Activated CD8-positive, alpha-beta T cell treated with anti-CD3 and anti-CD28 coated beads for 36 hours (primary cell): ENCODE measurements around the gene POU2F2. TPM values are rescaled to one million over a fixed set of nuclear protein-coding genes. Genes with fewer than 3 reads are reported as not detected.

Source experiments
- ATAC-seq: fragments of 200-7000 bp; cut with Tn5 transposase; one replicate; pipeline ENCODE4 v1.10.0; 2021; ENCODE audit warnings: mild to moderate bottlenecking, moderate library complexity
- CTCF ChIA-PET: fragments of 350-600 bp; sonication (Branson Sonifier 250); formaldehyde crosslinking; loops from one replicate; lab custom pipeline; 2021; ENCODE audit warnings: antibody characterized with exemption; lab: Charles Lee
- POLR2A ChIA-PET: fragments of 350-600 bp; sonication (Branson Sonifier 250); formaldehyde crosslinking; loops from one replicate; lab custom pipeline; 2021; ENCODE audit warnings: antibody characterized with exemption; lab: Charles Lee
- DNase-seq: peaks from one replicate; pipeline ENCODE4 v3.0.0-alpha.2; 2020
- H3K27ac Mint-ChIP-seq: one replicate; pipeline ENCODE4 v1.8.0; 2021; ENCODE audit warnings: mild to moderate bottlenecking, mixed read lengths
- H3K27me3 Mint-ChIP-seq: one replicate; pipeline ENCODE4 v1.8.0; 2021; ENCODE audit warnings: mixed read lengths
- H3K36me3 Mint-ChIP-seq: one replicate; pipeline ENCODE4 v1.8.0; 2021; ENCODE audit warnings: low read depth, mixed read lengths
- H3K4me1 Mint-ChIP-seq: one replicate; pipeline ENCODE4 v1.8.0; 2021; ENCODE audit warnings: low read depth, mixed read lengths
- H3K4me3 Mint-ChIP-seq: one replicate; pipeline ENCODE4 v1.8.0; 2021; ENCODE audit warnings: mild to moderate bottlenecking, moderate library complexity, mixed read lengths
- H3K9me3 Mint-ChIP-seq: one replicate; pipeline ENCODE4 v1.8.0; 2021; ENCODE audit warnings: mixed read lengths
- intact Hi-C: fragments of 100-400 bp; cut with micrococcal nuclease; formaldehyde crosslinking; loops from one replicate; pipeline ENCODE4 v1.10.0; 2022
- total RNA-seq, 2 experiments: library from RNA; stranded (reverse); gene quantifications; one replicate each; pipeline ENCODE4 v1.2.3, GENCODE V29; 2021
- TF ChIP-seq, protein P1 (sequence below): fragments of 200-600 bp; IDR thresholded peaks from one replicate; pipeline ENCODE4 v1.8.0; 2022; ENCODE audit warnings: antibody characterized with exemption, mild to moderate bottlenecking

Gene POU2F2
- total RNA-seq, 2 experiments from 2014 or later: 37.7 to 40.7 TPM

- H3K36me3 Mint-ChIP-seq: no peaks in the 10 kb centered on the region
- no peaks in the 10 kb centered on the region for H3K9me3 Mint-ChIP-seq
- ChIA-PET POLR2A (no interaction called here), CTCF (interaction anchor here (1.5 kb wide), 1 partner anchor 44 kb away, joined by 3 read pairs; no protein-coding TSS in a partner anchor)
- TF ChIP-seq, protein P1, sequence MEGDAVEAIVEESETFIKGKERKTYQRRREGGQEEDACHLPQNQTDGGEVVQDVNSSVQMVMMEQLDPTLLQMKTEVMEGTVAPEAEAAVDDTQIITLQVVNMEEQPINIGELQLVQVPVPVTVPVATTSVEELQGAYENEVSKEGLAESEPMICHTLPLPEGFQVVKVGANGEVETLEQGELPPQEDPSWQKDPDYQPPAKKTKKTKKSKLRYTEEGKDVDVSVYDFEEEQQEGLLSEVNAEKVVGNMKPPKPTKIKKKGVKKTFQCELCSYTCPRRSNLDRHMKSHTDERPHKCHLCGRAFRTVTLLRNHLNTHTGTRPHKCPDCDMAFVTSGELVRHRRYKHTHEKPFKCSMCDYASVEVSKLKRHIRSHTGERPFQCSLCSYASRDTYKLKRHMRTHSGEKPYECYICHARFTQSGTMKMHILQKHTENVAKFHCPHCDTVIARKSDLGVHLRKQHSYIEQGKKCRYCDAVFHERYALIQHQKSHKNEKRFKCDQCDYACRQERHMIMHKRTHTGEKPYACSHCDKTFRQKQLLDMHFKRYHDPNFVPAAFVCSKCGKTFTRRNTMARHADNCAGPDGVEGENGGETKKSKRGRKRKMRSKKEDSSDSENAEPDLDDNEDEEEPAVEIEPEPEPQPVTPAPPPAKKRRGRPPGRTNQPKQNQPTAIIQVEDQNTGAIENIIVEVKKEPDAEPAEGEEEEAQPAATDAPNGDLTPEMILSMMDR: no peak
- no peak for ATAC-seq
- peaks cover 17% of the 10 kb centered on the region for H3K27me3 Mint-ChIP-seq
- no peak overlapping the region for H3K27ac Mint-ChIP-seq
- no peak for DNase-seq
- intact Hi-C loops: no loop called here
- no peak overlapping the region for H3K4me3 Mint-ChIP-seq
- peaks cover 12% of the 10 kb centered on the region for H3K4me1 Mint-ChIP-seq
Measured at GRCh38 chr19:42173695-42174094, 41.4 kb upstream of the POU2F2 start.

DNA sequence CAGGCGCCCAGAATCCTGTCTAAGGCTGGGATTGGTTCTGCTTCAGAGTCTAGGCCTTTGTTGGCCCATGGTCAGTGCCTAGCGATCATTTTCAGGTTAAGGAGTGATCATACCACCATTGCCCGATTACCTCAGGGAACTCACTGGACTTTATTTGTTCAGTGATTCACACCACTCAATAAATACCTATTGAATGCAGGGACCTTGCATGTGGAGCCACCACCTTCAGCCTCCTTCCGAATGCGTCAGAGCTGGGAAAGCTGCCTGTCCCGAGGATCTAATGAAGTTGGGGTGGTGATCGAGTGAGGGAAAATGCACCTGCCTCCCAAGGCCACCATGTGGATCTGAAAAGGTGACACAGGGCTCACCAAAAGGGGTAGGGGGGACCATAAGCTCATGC lies 40.0 kb upstream of the POU2F2 start:
- CTCF ChIA-PET: interaction anchor here (1.1 to 1.5 kb wide), 2 partner anchors 40 to 43 kb away, joined by 3 read pairs; no protein-coding TSS in a partner anchor
- Mint-ChIP-seq H3K9me3 (no peaks in the 10 kb centered on the region), H3K27ac (no peak overlapping the region), H3K27me3 (peaks cover 17% of the 10 kb centered on the region), H3K4me3 (no peak overlapping the region), H3K36me3 (no peaks in the 10 kb centered on the region), H3K4me1 (peaks cover 12% of the 10 kb centered on the region)
- ATAC-seq (no peak), DNase-seq (no peak)
- TF ChIP-seq, protein P1: no peak
- intact Hi-C loops: no loop called here
- POLR2A ChIA-PET: interaction anchor here (0.8 kb wide), 1 partner anchor 13 kb away, joined by 3 read pairs; no protein-coding TSS in a partner anchor

DNA sequence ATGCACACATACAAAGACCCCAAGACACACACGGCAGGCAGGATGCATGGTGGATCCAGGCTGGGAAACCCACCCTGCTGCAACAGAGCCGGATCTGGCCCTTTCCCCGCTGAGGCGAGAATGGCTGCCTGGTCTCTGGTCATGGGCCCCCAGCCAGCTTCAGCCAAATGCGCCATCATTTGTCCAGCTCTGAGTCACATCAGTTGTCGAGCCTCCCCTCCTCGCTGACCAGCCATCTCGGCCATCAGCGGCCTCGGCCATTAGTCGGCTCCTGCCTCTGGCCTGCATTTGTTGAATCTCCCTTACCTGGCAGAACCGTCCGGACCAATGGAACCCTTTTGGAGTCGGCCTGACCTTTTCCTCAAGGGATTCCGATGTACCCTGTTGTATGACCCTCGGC lies 38.5 kb upstream of the POU2F2 start:
- Mint-ChIP-seq H3K4me3 (no peak overlapping the region), H3K9me3 (no peaks in the 10 kb centered on the region), H3K27ac (no peak overlapping the region), H3K36me3 (no peaks in the 10 kb centered on the region), H3K4me1 (peaks cover 5% of the 10 kb centered on the region), H3K27me3 (peaks cover 10% of the 10 kb centered on the region)
- POLR2A ChIA-PET: no interaction called here
- CTCF ChIA-PET: interaction anchor here (1.4 kb wide), 1 partner anchor 62 kb away, joined by 4 read pairs; no protein-coding TSS in a partner anchor
- DNase-seq (no peak), ATAC-seq (no peak)
- TF ChIP-seq, protein P1: no peak
- intact Hi-C loops: no loop called here

DNA sequence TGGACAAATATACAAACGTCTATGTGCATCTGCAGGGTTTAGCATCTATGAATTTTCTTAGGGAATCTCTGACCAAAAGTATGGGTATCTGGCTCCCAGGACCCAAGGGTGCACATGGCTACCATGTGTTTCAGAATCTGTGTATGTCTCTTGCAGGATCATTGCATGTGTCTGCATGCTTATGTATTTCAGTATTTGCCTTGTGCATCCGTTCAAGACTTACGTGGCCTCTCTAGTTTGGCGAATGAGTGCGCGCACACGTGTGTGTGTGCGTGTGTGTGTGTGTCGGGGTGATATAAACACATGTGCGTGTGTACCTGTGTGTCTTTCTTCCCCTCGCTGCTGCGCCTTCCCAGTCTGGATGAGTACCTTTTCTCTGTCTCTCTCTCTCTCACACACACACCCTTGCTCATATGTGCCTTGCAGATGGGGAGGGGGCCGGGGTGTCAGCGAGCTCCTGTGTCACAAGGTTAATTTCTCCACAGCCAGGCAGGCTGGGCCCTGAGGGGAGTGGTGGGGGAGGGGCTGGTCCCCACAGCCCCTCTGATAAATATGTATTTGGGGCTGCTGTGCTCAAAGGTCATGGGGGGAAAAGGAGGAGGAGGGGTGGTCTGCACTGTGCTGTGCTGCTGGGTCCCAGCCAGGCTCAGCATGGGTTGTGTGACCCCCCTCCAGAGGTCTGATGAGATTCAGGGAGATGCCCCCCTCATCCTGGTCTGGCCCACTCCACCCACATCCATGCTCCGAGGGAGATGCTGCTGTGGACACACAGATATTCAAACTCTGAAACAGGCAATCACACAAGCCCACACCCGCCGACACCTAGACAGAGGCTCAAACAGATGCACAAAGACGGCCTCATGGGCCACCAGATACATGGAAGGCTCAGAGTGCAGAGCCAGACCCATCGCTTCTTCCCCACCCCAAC lies 37.5 kb upstream of the POU2F2 start:
- Mint-ChIP-seq H3K27ac (no peak overlapping the region), H3K27me3 (peaks cover 3% of the 10 kb centered on the region), H3K36me3 (no peaks in the 10 kb centered on the region), H3K4me3 (no peak overlapping the region), H3K9me3 (no peaks in the 10 kb centered on the region), H3K4me1 (no peaks in the 10 kb centered on the region)
- no peak for ATAC-seq
- CTCF ChIA-PET: interaction anchor here (1.4 kb wide), 1 partner anchor 61 kb away, joined by 4 read pairs; no protein-coding TSS in a partner anchor
- intact Hi-C loops: no loop called here
- TF ChIP-seq, protein P1: no peak
- DNase-seq: no peak
- POLR2A ChIA-PET: no interaction called here

- DNase-seq (no peak), ATAC-seq (no peak)
- H3K4me1 Mint-ChIP-seq: no peaks in the 10 kb centered on the region
- H3K27me3 Mint-ChIP-seq: no peaks in the 10 kb centered on the region
- H3K27ac Mint-ChIP-seq: no peak overlapping the region
- H3K9me3 Mint-ChIP-seq: no peaks in the 10 kb centered on the region
- H3K36me3 Mint-ChIP-seq: no peaks in the 10 kb centered on the region
- CTCF ChIA-PET: no interaction called here
- intact Hi-C loops: no loop called here
- TF ChIP-seq, protein P1: no peak
- POLR2A ChIA-PET: no interaction called here
- no peak overlapping the region for H3K4me3 Mint-ChIP-seq
Measured at GRCh38 chr19:42168206-42168605, 36.0 kb upstream of the POU2F2 start.
